ENCODE measurements around the gene SLC22A31.

The SLC22A31 gene

DNA sequence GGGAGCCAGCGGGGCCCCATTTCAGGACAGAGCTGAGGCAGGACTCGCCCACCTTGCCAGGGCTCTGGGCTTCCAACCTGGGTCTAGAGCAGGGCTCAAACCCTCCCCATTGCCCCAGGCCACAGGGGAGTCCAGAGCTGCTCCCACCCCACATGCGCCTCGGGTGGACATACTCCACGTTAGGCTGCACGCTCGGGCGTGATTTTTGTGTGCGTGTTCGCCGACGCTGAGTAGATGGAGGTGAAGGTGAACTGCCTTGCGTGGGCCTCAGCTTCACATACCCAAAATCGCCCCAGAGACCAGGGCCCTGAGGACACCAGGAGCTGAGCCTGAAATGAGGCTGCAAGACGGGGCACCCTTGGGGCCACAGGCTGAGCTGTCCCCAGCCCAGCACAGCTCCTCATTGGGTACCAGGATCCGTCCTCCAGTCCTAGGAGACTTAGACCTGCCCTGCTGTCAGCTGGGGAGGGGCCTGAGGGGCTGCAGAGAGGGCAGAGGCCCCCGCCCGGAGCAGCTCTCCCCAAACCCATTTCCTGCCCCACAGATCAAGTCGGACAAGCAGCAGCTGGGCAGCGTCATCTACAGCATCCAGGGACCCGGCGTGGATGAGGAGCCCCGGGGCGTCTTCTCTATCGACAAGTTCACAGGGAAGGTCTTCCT is 20.6 kb downstream of the SLC22A31 start:
- DNase-seq (ENCODE audit: low read depth, low spot score), result no peak

DNA sequence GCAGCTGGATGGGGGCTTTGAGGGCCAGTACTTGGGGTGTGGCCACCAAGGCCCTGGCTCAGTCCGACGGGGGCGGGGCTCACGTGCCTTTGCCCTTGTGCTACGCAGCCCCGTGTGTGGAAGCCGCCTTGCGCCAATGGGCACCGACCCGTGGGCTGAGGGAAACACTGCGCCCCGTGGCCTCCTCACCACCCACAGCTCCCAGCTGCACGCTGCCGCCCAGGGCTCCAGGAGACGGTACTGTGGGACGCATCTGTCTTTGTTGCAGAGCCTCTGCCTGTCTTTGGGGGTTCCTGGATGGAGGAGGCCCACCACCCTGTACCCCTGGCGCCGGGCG is 21.2 kb downstream of the SLC22A31 start:
- no peak for DNase-seq (ENCODE audit: low read depth, low spot score)

DNA sequence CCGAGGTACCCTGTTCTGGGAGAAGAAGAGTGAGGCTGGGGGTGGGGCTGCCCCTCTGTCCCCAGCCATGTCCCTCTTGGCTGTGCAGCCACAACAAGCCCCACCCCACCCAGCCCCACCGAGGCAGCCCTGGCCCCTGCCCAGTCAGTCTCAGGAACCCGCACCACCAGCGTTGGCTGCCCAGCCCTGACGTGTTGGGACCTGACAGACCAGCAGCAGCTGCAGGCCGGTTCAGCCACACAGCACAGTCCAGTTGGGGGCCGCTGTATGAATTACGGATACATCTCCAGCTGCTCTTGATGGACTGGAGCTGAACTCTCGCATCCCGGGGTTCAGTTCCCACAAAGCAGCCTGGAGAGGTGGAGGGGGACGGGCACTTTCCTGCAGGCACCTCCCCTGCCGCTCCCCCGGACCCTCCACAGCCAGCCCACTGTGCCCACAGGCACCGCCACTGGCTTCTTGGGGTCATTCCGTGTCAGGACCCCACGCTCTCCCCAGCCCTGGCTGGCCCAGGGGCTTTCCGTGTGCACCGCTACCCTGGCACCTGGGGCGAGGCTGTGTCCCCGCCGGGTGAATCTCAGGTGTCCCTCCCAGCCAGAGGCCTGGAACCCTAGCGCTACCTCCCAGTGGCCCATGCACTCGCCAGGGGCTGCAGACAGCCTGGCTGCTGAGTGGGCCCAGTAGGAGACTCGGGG is 21.7 kb downstream of the SLC22A31 start:
- DNase-seq (ENCODE audit: low read depth, low spot score), result no peak

DNA sequence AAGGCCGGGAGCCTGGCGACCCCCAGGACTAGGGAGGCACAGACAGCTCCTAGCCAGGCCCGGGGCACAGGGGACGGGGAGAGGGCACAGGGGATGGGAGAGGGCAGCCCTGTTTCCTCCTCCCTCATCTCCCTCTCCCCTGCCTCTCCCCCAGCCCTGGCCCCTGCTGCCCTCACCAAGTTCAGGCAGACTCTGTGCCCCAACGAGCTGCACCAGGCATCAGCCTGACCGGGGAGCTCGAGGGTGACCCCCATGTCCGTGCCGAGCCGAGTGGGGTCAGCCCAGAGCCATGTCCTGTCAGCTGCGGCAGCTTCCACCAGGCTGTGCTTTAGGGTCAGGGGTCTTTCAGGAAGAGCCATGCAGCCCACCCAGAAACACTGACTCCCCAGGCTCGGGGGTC is 22.8 kb downstream of the SLC22A31 start:
- no peak for DNase-seq (ENCODE audit: low read depth, low spot score)

DNA sequence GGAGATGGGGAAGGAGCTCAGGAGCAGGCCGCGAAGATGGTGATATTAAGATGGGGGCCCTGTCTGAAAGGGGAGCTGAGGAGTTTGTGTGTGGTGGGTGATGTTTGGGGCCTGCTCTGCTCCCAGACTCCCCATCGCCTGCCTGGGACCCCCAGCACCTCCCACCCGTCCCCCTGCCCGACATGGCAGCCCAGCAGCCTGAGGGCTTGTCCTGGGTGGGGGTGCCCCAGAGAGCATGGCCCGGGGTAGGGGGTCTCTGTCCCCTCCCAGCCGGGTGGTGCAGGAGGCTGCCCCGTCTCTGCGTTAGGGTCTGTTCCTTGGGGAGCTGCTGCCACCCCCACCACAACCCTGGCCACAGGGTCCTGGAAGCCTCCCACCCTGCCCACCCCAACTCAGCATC is 23.6 kb downstream of the SLC22A31 start:
- DNase-seq (ENCODE audit: low read depth, low spot score), result no peak

DNA sequence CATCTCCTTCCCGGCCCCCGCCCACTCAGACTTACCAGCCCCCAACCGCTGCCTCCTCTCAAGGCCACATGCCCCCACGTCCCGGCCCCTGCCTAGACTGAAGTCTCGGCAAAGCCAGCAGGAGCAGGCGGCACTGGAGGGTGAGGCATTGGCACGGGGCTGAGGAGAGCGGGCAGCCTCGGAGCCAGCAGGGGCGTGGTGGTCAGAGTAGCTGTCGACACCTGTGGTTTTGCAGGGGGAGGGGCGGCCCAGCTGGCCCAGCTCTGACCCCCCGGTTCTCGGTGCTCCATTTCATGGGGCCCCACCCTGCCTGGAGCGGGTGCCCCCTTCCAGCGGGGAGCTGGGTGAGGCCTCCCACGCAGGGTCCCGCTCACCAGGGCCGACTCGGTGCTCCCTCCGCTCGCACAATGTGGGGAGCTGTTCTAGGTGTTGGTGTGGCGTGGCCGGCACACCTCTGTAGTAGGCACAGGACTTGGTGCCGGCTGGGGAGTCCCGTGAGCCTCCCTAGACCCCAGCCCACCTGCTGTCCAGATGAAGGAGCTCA is 24.1 kb downstream of the SLC22A31 start:
- no peak for DNase-seq (ENCODE audit: low read depth, low spot score)

DNA sequence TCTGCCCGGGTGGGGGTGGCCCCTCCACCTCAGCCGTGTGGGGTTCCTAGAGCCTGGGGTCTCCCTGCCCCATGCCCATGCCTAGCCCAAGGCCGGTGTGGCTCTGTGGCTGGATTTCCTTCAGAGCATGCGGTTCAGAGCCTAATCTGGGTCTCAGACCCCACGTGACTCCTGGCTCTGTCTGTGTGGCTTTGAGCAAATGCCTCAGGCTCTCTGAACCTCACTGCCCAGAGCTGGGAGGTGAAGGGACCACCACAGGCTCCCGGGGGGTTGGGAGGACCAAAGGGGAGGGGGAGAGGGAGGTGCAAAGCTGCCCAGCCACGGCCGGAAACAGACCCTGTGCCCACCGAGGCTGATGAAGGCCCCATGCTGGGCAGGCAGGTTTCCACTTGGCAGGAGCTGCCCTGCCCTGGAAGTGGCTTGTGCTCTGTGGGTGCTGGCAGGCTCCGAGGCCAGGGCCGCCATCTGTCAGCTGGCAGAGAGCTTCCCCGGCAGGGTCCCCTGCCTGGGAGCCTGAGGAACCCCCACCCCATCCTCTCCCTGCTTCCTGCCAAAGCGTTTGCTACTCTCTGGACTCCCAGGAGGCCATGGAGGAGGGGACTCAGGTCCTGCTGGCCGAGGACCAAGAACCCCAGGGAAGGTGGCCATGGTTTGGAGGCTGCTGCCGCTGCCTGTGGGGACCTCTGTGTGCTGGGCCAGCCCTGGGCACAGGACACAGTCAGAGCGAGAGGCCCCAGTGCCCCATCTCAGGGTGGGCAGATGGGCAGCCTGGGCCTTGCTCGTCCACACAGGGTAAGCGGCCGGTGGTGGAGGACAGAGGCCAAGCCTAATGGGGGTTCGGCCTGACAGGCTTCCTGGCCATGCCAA is 24.8 kb downstream of the SLC22A31 start:
- no peak for DNase-seq (ENCODE audit: low read depth, low spot score)

DNA sequence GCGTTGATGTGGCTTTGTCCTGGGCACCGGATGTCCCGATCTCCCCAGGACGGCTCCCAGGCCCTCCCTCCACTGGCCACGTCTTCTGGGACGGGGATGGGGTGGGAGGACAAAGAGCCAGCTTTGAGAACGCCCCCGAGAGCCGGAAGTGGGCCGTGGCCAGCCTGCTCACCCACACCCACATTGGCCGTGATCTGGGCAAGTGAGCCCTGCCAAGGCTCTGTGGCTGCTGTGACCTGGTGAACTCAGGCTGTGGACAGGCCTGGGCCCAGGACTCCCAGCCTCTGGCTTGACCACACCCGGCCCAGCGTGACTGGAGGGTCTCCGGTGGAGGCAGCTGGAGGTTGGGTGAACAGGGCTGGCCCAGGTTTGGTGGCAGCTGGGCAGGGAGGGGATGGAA is 25.5 kb downstream of the SLC22A31 start:
- no peak for DNase-seq (ENCODE audit: low read depth, low spot score)

DNA sequence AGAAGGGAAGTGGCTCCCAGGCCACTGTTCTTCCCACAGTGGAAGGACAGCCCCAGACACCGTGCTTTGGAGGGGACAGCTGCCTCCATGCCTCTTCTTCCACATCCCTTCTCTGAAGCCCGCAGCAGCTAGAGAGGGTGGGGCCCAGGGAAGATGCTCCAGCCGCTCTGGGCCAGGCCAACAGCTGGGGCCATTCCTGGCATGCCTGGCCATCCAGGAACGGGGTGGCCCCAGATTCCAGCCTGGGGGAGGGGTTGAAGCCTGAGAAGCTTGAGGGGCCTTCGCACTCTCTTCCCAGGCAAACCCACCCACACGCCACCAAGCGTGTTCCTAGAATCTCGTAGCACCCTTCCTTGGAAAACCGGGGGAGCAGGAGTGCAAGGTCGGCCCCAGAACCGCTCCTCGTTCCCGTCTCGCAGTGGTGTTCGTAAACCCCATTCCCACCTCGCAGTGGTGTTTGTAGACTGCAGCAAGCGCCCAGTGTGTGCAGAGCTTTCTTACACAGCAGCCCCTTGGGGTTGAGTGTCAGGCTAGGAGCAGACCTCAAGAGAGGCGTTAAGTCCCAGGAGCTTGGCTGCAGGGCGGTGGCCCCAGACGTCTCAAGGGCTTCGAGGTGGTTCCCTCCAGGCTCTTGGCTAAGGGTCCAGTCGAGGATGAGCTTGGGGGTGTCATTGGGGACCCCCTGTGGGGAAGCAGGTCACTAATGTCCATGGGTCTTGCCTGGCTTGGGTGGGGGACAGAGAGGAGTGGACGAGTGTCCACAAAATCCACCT is 26.1 kb downstream of the SLC22A31 start:
- DNase-seq (ENCODE audit: low read depth, low spot score), result no peak

DNA sequence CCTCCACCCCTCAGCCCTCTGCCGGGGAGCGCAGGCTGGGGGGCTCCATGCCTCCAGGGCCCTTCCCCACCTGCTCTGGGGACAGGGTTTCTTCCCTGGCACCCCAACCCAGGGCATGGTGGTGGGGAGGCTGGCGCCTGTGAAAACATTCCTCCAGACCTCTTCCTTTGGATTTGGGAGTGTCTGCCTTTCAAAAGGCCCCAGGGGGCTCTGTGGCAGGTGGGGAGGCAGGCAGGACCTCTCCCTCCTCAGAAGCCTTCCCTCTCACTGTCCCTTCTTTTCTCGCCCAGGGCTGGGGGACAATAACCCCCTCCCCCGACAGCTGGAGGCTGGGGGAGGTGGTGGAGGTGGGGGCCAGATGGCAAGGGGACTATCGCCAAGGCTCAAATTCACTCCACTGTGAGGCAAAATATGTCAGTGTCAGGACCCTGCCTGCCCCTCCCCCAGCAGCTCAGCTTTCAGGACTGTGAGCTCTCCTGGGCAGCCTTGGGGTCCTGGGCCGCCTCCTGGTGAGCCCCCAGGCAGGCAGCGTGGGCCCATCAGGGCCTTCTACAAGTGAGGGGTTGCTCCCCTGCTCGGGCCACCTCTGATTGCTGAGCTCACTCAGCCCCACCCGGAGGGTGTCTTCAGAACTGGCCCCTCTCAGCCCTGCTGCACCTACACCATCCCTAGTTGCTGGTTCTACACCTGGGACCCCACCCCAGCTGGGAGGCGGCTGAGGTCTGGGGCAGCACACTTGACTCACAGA is 27.0 kb downstream of the SLC22A31 start:
- no peak for DNase-seq (ENCODE audit: low read depth, low spot score)

DNA sequence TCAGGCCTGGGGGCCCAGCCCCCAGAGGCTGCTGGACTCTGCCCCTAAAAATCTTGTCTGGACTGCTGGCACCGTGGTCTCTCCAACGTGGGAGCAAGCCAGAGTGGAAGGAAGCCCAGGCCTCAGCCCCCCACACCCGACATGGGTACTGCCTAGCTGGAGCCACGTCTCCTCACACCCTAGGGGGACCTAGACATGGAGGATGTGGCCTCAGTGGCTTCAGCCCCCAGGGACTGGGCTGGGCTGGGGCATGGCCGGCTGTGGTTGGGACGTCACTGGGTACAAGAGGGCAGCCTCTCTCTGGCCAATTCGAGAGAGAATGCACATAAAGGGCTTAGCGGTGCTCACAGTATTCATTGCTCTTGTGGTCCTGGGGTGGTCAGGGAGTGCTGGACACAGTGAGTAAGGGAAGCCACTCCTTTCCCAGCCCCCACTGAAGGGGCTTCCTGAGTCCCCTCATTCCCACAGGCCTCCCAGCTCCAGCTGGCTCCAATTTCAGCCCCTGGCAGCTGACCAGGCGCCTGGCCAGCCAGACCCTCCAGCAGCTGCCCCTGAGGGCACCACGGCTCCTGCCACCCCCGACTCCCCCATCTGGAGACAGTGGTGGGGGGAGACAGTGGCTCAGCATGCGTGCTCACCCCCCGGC is 27.7 kb downstream of the SLC22A31 start:
- no peak for DNase-seq (ENCODE audit: low read depth, low spot score)

DNA sequence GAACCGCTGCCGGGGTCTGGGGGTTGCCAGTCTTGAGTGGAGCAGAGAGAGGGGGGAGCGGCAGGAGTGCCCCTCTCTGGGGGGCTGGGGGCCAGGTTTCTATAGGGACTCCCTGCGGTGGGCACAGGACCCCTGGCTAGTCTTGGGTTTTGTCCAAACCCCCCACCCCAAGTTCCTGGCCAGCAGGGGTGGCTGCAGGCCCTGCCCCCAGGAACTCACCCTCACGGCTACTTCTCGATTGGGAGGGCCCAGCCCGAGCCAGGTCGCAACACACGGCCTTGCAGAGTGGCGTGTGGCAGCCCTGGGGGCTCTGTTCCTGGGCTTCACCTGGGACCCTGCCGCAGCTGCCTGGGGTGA is 28.2 kb downstream of the SLC22A31 start:
- no peak for DNase-seq (ENCODE audit: low read depth, low spot score)

DNA sequence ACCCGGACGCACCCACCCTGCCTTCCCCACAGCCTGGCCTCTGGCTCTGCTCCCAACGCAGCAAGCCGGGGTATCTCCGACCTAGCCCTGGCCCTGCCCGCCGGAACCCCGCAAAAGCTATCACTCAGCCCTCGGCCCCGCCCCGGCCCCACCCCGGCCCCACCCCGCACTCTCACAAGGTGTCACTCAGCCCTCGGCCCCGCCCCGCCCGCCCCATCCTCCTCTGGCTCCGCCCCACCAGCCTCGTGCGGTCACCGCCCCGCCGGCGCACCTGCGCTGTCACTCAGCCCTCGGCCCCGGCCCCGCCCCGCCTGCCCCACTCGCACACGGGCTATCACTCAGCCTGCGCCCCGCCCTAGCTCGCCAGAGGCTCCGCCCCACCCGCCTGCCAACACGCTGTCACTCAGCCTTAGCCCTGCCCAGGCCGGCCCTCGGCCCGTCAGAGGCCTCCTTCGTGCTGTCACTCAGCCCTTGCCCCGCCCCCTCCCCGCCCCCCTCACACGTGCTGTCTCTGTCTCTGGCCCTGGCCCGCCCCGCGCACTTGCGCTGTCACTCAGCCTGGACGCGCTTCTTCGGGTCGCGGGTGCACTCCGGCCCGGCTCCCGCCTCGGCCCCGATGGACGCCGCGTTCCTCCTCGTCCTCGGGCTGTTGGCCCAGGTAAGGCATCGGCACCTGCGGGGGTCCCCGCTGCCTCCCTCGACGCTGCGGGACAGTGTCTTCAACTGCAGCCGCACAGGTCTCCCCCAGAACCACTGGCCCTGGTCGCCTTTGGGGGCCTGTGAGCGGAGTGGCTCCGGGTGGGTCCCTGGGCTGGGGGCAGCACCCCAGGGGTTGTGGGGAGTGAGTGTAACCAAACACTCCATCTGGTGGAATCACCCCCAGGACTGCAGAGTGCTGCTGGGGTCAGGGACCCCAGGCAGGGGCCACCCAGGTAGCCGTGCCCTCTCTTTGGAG is 28.8 kb downstream of the SLC22A31 start, which contains the start of gene CDH15:
TSS of gene CDH15 (plus strand) at position 533 of the 955 bp plus-strand sequence. CDS start at position 617, 84 bp downstream.
- DNase-seq (ENCODE audit: low read depth, low spot score), result peak; percentile 84

DNA sequence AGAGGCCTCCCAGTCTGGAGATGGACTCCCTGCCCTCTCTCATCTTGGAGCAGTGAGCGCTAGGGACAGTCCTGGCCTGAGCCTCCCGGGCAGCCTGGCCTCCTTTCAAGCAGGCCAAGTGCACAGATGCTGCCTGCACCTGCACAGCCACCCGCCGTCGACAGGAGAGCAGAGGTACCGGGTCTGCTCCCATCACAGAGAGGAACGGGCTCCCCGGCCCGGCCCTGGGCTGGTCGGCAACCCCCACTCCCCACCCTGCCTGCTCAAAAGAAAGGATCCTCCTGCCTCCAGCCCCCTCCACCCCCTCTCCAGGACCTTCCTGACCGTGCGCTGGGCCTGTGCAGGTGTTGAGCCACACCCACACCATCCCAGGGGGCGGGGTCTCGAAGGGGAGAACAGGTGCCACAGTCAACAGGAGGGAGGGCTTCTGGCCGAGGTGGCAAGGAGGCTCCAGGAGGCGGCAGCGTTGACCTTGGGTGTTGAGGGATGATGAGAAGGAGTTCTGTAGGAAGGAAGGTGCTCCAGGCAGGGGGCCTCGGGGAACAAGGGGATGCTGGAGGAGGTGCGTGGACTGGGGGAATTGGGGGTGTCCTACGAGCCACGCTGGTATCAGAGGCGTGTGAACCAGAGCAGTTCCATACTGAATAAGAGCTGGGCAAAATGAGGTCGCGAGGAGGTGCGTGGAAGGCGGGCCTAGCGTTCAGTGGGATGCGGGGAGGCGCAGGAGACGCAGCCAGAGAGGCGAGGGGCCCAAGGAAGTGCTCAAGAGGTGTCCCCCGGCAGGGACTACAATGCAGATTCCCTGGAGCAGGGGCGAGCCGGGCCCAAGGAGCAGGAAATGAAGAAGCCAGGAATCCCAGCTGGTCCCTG is 29.8 kb downstream of the SLC22A31 start:
- DNase-seq (ENCODE audit: low read depth, low spot score), result no peak

DNA sequence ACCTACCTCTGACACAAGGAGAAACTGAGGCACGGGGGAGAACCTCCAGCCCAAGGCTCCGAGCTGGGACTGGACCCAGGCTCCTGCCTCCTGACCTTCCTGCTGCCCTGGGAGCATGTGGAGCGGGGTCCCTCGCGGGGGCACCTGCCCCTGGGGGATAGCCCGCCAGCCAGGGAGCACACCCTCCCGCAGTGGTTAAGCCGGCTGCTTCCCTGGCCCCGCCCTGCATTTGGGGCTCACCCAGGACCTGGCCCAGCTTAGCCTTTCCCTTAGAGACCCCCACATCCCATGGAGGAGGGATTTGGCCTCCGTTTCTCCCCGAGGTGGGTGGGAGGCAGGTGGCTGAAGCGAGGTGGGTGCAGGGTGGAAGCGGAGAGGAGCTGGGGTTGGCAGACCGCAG is 30.6 kb downstream of the SLC22A31 start:
- no peak for DNase-seq (ENCODE audit: low read depth, low spot score)

DNA sequence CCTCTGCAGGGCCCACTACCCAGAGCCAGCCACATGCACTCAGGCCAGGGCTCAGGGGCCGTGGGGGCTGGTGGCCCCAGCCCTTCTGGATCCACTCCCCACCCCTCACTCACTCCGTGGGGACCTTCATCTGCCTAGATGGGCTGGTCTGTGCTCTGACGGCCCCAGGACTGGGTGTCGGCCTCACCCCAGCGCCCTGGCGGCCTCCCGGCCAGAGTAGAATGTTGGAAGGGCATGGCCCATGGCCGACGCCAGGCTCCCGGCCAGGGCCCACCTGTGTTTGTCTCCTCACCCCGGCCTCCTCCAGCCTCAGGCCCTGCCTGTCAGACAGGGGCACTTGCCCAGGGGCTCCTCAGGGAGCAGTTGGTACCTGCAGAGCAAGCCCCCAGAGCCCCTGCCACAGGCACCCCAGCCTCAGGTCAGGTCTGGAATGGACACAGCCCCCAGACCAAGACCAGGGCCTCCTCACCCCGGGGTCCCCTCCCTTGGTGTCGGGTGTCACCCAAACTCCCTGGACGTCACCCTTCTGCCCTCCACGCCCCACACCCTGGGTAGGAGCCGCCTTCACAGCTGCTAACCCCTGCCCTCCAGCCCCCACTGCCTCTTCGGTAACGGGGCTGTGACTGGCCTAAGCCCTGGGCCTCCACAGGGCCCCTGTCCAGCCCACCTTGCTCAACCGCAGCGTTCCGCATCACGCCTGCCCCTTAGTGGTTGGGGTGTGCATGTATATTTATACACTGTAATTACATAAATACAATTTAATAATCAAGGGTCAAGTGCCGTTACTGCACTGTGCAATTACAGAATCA is 31.8 kb downstream of the SLC22A31 start:
- no peak for DNase-seq (ENCODE audit: low read depth, low spot score)

DNA sequence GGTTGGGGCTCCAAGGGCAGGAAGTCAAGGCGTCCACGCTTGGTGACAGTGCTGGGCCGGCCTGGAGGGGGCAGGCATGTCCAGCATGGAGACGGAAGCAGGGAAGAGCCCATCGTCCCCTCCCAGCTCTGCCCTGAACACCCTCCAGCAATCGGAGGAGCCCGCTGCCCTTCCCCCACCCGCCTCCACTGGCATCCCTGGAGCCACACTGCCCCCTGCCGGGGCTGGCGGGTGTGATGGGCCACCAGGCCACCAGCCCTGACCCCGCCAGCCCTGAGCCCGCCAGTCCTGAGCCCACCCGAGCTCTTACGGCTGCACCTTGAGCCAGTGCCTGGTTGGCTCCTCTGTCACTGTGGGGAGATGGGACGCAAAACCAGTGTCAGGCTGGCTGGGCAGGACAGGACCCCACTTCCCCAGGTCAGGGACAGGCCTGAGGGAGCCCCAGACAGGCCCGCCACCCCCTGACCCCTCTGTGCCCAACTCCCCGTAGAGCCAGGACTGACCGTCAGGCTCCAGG is 32.9 kb downstream of the SLC22A31 start:
- DNase-seq (ENCODE audit: low read depth, low spot score), result peak; percentile 74
